Articular chondrocyte of knee joint (primary cell): ENCODE measurements around the gene HOXC13. TPM values are rescaled to one million over a fixed set of nuclear protein-coding genes. Genes with fewer than 3 reads are reported as not detected.

ENCODE experiments used
- small RNA-seq: library from RNA; depleted of rRNA; stranded (forward); fragments of <200 nt; gene quantifications from one replicate; pipeline ENCODE3, GENCODE V24; 2012
- total RNA-seq: library from RNA; depleted of rRNA; stranded (reverse); fragments of >200 nt; gene quantifications from 2 replicates; pipeline ENCODE4 v1.2.3, GENCODE V29; 2012

HOXC13 gene
- not detected in 2 replicates for total RNA-seq

DNA sequence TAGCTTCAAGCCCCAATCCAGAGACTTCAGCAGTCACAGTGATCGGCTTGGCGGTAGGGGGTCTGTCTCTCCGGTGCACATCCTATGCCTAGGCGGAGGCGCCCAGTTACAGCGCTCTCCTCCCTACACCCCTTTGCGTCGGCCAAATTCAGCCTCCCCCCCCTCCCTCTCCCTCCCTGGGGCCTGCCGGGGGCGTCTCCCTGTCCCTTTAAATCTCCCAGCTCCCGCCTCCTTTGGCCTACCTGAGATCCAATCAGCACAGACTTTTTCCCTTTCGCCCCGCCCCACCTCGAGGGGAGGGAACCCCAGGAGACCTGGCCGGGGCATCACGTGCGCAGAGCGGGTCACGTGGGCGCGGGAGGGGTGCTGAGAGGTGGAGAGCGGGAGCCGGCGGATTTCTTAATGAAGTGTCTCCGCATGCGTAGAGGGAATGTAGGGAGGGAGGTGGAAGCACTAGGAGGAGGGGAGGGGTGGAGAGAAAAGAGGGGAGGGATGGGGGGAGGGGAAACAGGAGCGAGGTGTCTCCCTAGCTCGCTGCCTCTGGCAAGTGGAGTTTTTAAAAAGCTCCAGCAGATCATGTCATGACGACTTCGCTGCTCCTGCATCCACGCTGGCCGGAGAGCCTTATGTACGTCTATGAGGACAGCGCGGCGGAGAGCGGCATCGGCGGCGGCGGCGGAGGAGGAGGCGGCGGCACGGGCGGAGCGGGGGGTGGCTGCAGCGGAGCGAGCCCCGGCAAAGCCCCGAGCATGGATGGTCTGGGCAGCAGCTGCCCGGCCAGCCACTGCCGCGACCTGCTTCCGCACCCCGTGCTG lies at the start of gene HOXC13:
Gene HOXC13 (plus strand): TSS at position 506 of the 815 bp plus-strand sequence. CDS start 76 bp downstream, at position 582.

DNA sequence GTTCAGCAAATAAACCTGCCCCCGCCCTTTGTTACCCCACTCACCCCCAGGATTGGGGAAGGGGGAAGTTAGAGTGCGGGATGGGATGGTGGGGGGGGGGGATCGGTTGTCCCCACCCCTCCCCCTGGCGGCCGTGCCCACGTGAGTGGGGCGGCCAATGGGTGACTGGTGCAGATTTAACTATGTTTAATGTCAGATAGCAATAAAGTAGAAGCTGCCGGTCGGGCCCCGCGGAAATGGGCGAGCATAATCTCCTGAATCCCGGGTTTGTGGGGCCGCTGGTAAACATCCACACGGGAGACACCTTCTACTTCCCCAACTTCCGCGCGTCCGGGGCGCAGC lies 16.0 kb downstream of the HOXC13 start, which contains the start of gene HOXC12:
Gene HOXC12 (plus strand): TSS at position 210 of the 342 bp plus-strand sequence. CDS start 27 bp downstream, at position 237.

GRCh38 chr12:53972722-53973235 lies 34.1 kb downstream of the HOXC13 start, which contains the start of gene HOXC11:
TSS of gene HOXC11 (plus strand) at chr12:53973126. CDS start at chr12:53973242, 116 bp downstream.

GRCh38 chr12:53974084-53975063 lies 35.7 kb downstream of the HOXC13 start, which contains the start of gene HOTAIR:
TSS of gene HOTAIR (minus strand) at chr12:53974954.

DNA sequence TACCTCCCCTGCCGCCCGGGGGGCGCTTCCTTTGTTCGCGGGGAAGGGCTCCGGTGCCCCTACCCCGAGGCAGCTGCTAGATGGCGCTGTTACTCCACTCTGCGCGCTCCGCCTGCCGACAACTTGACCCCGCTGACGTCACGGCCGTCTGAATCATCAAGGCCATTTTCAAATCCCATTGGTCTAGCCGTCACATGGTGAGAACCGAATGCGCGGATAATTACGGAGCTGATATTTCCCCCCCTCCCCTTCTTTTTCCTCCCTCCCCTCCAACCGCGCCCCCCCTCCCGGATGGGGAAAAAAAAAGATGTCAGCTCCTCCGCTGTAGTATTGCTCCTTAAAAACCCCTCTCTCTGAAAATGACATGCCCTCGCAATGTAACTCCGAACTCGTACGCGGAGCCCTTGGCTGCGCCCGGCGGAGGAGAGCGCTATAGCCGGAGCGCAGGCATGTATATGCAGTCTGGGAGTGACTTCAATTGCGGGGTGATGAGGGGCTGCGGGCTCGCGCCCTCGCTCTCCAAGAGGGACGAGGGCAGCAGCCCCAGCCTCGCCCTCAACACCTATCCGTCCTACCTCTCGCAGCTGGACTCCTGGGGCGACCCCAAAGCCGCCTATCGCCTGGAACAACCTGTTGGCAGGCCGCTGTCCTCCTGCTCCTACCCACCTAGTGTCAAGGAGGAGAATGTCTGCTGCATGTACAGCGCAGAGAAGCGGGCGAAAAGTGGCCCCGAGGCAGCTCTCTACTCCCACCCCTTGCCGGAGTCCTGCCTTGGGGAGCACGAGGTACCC lies 46.5 kb downstream of the HOXC13 start, which contains the start of gene HOXC10:
Gene HOXC10 (plus strand): TSS at position 246 of the 791 bp plus-strand sequence. CDS start 114 bp downstream, at position 360.

Small RNA genes within 50 kb of the gene (small RNA-seq; reads per million reads assigned to genes)
- not detected for gene AC012531.3
- not detected for gene AC012531.4
- 8.5 reads per million, percentile 93 among the genes with 10 or more reads in this experiment for gene MIR196A2
- not detected for gene RF01905
- not detected for gene RF01906

Other genes starting within 250 kb of the HOXC13 start
- gene CALCOCO1, start 211.4 kb upstream of the HOXC13 start, total RNA-seq: 151 and 163 TPM in 2 replicates
- not detected in 2 replicates for gene CISTR, start 186.9 kb upstream of the HOXC13 start, total RNA-seq
- gene HOXC12, start 16.1 kb downstream of the HOXC13 start, total RNA-seq: not detected in 2 replicates
- 1.3 and 1.4 TPM in 2 replicates for gene HOXC11, start 34.3 kb downstream of the HOXC13 start, total RNA-seq
- gene HOTAIR, start 36.1 kb downstream of the HOXC13 start, total RNA-seq: 1.6 and 1.8 TPM in 2 replicates
- 12.4 and 14.1 TPM in 2 replicates for gene HOXC10, start 46.3 kb downstream of the HOXC13 start, total RNA-seq
- gene HOXC9, start 61.3 kb downstream of the HOXC13 start, total RNA-seq: 8.3 and 9.8 TPM in 2 replicates
- gene HOXC8, start 70.2 kb downstream of the HOXC13 start, total RNA-seq: 2.7 and 3.1 TPM in 2 replicates
- 5.3 and 8.1 TPM in 2 replicates for gene HOXC6, start 89.6 kb downstream of the HOXC13 start, total RNA-seq
- gene HOXC5, start 94.2 kb downstream of the HOXC13 start, total RNA-seq: 1.7 and 3.3 TPM in 2 replicates
- gene HOXC4, start 115.0 kb downstream of the HOXC13 start, total RNA-seq: 2.2 and 4.6 TPM in 2 replicates